Skeletal muscle tissue (tissue), 1 donor: ENCODE measurements around the gene CMC4. TPM values are rescaled to one million over a fixed set of nuclear protein-coding genes. Genes with fewer than 3 reads are reported as not detected.

Experiments used
- total RNA-seq: library from RNA; depleted of rRNA; stranded (reverse); fragments of >200 nt; gene quantifications from one replicate; pipeline ENCODE4 v1.2.3, GENCODE V29; 2014

The CMC4 gene
- total RNA-seq, 1 donor from 2014 or later = 6.8 TPM

Other genes starting within 250 kb of the CMC4 start
- not detected for gene SMIM9, start 236.5 kb downstream of the CMC4 start, total RNA-seq
- gene F8A1, start 184.8 kb downstream of the CMC4 start, total RNA-seq = 2.6 TPM
- gene F8, start 48.4 kb downstream of the CMC4 start, total RNA-seq = 4.2 TPM
- 45.9 TPM for gene FUNDC2, start 44.3 kb downstream of the CMC4 start, total RNA-seq
- 20.9 TPM for gene MTCP1, start within 50 bp of the CMC4 start, total RNA-seq
- 4.2 TPM for gene BRCC3, start 372 bp upstream of the CMC4 start, total RNA-seq
- gene VBP1, start 145.3 kb upstream of the CMC4 start, total RNA-seq = 47.0 TPM
- under 0.01 TPM for gene RAB39B, start 193.4 kb upstream of the CMC4 start, total RNA-seq